Thoracic aorta (tissue), 2 donors: ENCODE results near the gene ASB18. TPM values are rescaled to one million over a fixed set of nuclear protein-coding genes. Genes with fewer than 3 reads are reported as not detected.
"Not testable (repeated sequence)": the region's sequence is repeated elsewhere in the genome, so short reads cannot be mapped to it uniquely, and the experiment has no call there.

Experiments used
- ATAC-seq: fragments of 150-250 bp; one replicate; pipeline ENCODE4 v1.8.0; 2017; ENCODE audit warnings: low read depth; ENCODE audit not compliant: insufficient number of reproducible peaks, low FRiP score
- DNase-seq: peaks from one replicate; pipeline ENCODE4 v3.0.0-alpha.2; 2020; ENCODE audit warnings: low spot score
- H3K27ac ChIP-seq, 2 donors: fragments of 200-600 bp; sonication (generic); 1 replicate in 1 of 2; 2 replicates in 1 of 2; pipeline ENCODE4 v1.5.1; 2016; ENCODE audit warnings: mild to moderate bottlenecking in 2 of 2, moderate library complexity in 2 of 2
- H3K27me3 ChIP-seq: fragments of 200-600 bp; sonication (generic); replicated peaks from 2 replicates; pipeline ENCODE4 v1.6.0; 2016; ENCODE audit warnings: mild to moderate bottlenecking; ENCODE audit not compliant: insufficient read depth
- H3K36me3 ChIP-seq: fragments of 200-600 bp; sonication (generic); one replicate; pipeline ENCODE4 v1.5.1; 2016
- H3K4me1 ChIP-seq, 2 donors: fragments of 200-600 bp; sonication (generic); 1 replicate in 1 of 2; 2 replicates in 1 of 2; pipeline versions ENCODE4 v1.5.1 to v1.6.0; 2016; ENCODE audit warnings: low read depth in 2 of 2, mild to moderate bottlenecking in 1 of 2; ENCODE audit not compliant: control insufficient read depth in 1 of 2
- H3K4me3 ChIP-seq: fragments of 200-600 bp; sonication (generic); 2 replicates; pipeline ENCODE4 v1.5.1; 2016; ENCODE audit warnings: mild to moderate bottlenecking
- H3K9me3 ChIP-seq: fragments of 200-600 bp; sonication (generic); 2 replicates; pipeline ENCODE4 v1.5.1; 2016
- total RNA-seq, 2 donors: library from RNA; depleted of rRNA; stranded (reverse); fragments of >200 nt; gene quantifications; one replicate each; pipeline versions ENCODE4 v1.1.0 to v1.2.3, GENCODE V29; 2016
- TF ChIP-seq, protein P1 (sequence below): fragments of 200-600 bp; sonication (generic); IDR thresholded peaks from one replicate; pipeline ENCODE4 v1.5.1; 2019; ENCODE audit warnings: antibody characterized with exemption

Gene ASB18
- total RNA-seq, 2 donors from 2014 or later, result not detected

DNA sequence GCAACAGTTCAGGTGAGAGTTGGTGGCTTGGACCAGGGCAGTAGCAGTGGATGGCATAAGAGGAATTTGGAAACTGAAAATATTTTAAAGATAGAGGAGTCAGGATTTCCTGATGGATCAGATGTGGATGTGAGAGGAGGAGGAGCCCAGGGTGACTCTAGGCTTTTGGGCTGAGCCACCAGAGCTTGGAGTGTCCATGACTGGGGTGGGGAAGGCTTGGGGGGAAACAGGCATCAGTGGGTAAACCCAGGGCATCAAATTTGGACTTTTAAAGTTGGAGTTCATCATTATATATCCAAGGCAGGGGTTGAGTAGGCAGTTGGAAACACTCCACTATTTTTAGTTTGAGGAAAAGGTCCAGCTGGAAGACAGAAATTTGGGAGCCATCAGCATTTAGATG lies 27.3 kb upstream of the ASB18 start:
- H3K36me3 ChIP-seq, result no peaks in the 10 kb centered on the region
- H3K4me3 ChIP-seq, result no peak overlapping the region
- no peak for ATAC-seq
- no peaks in the 10 kb centered on the region for H3K27me3 ChIP-seq
- no peak for DNase-seq
- no peaks in the 10 kb centered on the region for H3K4me1 ChIP-seq
- TF ChIP-seq, protein P1, sequence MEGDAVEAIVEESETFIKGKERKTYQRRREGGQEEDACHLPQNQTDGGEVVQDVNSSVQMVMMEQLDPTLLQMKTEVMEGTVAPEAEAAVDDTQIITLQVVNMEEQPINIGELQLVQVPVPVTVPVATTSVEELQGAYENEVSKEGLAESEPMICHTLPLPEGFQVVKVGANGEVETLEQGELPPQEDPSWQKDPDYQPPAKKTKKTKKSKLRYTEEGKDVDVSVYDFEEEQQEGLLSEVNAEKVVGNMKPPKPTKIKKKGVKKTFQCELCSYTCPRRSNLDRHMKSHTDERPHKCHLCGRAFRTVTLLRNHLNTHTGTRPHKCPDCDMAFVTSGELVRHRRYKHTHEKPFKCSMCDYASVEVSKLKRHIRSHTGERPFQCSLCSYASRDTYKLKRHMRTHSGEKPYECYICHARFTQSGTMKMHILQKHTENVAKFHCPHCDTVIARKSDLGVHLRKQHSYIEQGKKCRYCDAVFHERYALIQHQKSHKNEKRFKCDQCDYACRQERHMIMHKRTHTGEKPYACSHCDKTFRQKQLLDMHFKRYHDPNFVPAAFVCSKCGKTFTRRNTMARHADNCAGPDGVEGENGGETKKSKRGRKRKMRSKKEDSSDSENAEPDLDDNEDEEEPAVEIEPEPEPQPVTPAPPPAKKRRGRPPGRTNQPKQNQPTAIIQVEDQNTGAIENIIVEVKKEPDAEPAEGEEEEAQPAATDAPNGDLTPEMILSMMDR, result no peak
- H3K27ac ChIP-seq, result no peak overlapping the region
- no peaks in the 10 kb centered on the region for H3K9me3 ChIP-seq

DNA sequence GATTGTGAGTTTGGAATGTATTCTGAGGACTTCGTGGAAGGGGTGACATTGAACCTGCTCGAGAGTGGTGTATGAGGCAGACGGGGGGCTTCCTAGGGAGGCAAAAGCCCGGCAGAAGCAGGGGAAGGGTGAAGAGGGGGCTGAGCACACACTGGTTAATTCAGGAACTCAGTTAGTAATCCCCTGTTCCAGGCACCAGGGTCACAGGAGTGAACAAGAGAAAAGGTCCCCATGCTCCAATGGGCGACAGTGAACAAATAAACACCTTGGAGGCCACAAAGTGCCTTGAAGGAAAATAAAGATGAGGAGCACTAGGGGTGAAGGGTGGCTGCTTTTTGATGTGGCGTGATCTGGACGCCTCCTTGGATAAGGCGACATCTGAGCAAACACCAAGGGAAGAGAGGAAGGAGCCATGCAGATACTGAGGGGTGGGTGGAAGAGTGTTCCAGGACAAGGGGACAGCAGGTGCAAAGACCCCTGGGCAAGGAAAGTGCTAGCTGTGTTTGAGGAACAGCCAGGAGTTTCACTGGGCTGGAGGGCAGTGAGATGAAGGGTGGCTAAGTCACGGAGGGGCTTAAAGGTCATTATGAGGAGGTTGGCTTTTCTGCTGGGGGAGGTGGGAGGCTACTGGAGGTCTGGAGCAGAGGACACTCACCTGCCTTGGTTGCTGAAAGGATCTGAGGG lies 26.7 kb upstream of the ASB18 start:
- Histone ChIP-seq H3K4me1 (no peaks in the 10 kb centered on the region), H3K36me3 (no peaks in the 10 kb centered on the region), H3K9me3 (no peaks in the 10 kb centered on the region), H3K27me3 (no peaks in the 10 kb centered on the region), H3K4me3 (no peak overlapping the region), H3K27ac (no peak overlapping the region)
- TF ChIP-seq, protein P1, result no peak
- no peak for ATAC-seq
- DNase-seq, result no peak

DNA sequence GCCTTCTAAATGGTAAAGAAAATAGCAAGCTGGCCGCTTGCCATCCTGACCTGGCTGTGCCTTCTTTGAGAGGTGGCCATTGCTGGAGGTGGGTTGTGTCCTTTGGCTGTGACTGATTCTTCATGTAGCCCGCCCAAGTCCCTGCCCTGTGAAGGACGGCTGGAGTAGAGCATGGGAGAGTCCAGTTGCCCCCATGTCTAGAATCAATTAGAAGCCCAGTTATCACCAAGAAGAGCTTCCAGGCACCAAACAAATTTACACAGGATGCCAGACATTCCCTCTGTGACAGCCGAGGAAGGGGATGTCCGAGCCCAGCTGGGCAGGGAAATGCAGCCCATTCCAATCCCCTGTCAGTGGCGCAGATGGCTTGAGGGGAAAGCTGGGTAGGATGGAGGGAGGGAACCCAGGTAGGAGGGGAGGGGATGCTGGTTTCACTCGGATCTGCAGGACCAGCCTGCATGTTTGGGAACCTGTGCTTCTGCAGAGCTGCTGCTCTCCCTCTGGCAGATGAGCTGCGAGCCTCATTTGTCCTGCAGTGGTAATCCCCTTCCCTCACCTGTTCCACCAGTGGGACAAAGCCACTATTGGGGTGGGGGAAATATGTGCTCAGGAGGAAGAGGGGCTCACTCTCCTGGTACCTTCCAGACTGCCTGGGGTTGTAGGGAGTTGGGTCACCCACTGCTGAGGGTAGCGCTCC lies 25.7 kb upstream of the ASB18 start:
- H3K27ac ChIP-seq, result no peak overlapping the region
- DNase-seq, result no peak
- no peaks in the 10 kb centered on the region for H3K9me3 ChIP-seq
- H3K27me3 ChIP-seq, result no peaks in the 10 kb centered on the region
- no peak overlapping the region for H3K4me3 ChIP-seq
- no peaks in the 10 kb centered on the region for H3K36me3 ChIP-seq
- TF ChIP-seq, protein P1, result no peak
- no peak for ATAC-seq
- H3K4me1 ChIP-seq, result no peaks in the 10 kb centered on the region

DNA sequence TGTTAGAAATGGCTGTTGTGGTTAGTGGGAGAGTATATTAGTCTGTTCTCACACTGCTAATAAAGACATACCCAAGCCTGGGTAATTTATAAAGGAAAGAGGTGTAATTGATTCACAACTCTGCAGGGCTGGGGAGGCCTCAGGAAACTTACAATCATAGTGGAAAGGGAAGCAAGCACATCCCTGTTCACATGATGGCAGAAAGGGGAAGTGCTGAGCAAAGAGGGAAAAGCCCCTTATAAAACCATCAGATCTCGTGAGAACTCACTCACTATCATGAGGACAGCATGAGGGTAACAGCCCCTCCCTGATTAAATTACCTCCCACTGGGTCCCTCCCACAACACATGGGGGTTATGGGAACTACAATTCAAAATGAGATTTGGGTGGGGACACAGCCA lies 24.2 kb upstream of the ASB18 start:
- not testable (repeated sequence) for H3K9me3 ChIP-seq, H3K4me1 ChIP-seq, H3K36me3 ChIP-seq, H3K27me3 ChIP-seq, ATAC-seq, H3K27ac ChIP-seq, H3K4me3 ChIP-seq, DNase-seq

DNA sequence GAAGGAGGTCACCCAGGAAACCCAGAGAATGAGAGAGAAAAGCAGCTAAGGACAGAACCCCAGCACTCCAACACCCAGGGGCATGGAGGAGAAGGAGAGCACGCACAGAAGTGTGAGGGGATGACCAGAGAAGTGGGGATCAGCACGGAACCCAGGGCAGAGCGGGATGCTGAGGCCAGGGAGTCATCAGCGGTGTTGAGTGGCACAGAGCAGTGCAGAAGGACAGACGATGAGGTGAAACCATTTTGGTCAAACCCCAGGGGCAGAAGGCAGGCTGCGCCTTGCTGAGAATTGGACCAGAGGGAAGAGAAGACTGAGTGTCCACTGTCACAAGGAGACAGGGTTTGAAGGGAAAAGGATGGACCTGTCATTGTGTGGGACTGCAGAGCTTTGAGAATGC lies 23.4 kb upstream of the ASB18 start:
- H3K27ac ChIP-seq, result no peak overlapping the region
- DNase-seq (no peak), ATAC-seq (no peak)
- H3K36me3 ChIP-seq, result no peaks in the 10 kb centered on the region
- H3K4me3 ChIP-seq, result no peak overlapping the region
- no peaks in the 10 kb centered on the region for H3K4me1 ChIP-seq
- TF ChIP-seq, protein P1, result no peak
- no peaks in the 10 kb centered on the region for H3K27me3 ChIP-seq
- H3K9me3 ChIP-seq, result no peaks in the 10 kb centered on the region
